ENCODE results near the gene AXIN2. TPM values are rescaled to one million over a fixed set of nuclear protein-coding genes. Genes with fewer than 3 reads are reported as not detected.
A peak's percentile ranks its signal among the peaks of the same experiment; 100 is the strongest.

The AXIN2 gene
- total RNA-seq, 2 donors from 2014 or later, result 5.4 to 16.2 TPM

- intact Hi-C loops (cut with DNase I), result loop anchor here (5.0 kb wide), 1 partner anchor 257 kb away; no protein-coding TSS in a partner anchor
- Histone ChIP-seq H3K36me3 (replicated peaks in 1 of 2; ENCODE audit: insufficient read depth in 1 of 2, low read depth in 2 of 2) (no peaks in the 10 kb centered on the region), H3K27me3 (no peaks in the 10 kb centered on the region), H3K27ac (peak overlapping the region in 1 of 4 donors; percentile 13), H3K9me3 (no peaks in the 10 kb centered on the region), H3K4me3 (no peak overlapping the region), H3K4me1 (peaks cover 47% of the 10 kb centered on the region)
- TF ChIP-seq POLR2A (IDR thresholded peaks at IDR 0.05), result no peak
- no peak for TF ChIP-seq CTCF (IDR thresholded peaks at IDR 0.05)
- no peak for ATAC-seq
- WGBS, 2 donors, result 59 to 69% methylated on average over 18 of the region's 18 CpGs
- DNase-seq, result peak in 1 of 4 donors; percentile 18
Measured at GRCh38 chr17:65554553-65555223, 6.8 kb downstream of the AXIN2 start.

- DNase-seq (peak in 1 of 4 donors; percentile 20), ATAC-seq (no peak)
- Histone ChIP-seq H3K4me3 (no peak overlapping the region), H3K27me3 (no peaks in the 10 kb centered on the region), H3K9me3 (no peaks in the 10 kb centered on the region), H3K27ac (no peak overlapping the region), H3K4me1 (peaks cover 39% of the 10 kb centered on the region), H3K36me3 (replicated peaks in 1 of 2; ENCODE audit: insufficient read depth in 1 of 2, low read depth in 2 of 2) (no peaks in the 10 kb centered on the region)
- no peak for TF ChIP-seq CTCF (IDR thresholded peaks at IDR 0.05)
- no peak for TF ChIP-seq POLR2A (IDR thresholded peaks at IDR 0.05)
- intact Hi-C loops (cut with DNase I), result loop anchor here (5.0 kb wide), 1 partner anchor 257 kb away; no protein-coding TSS in a partner anchor
- WGBS, 2 donors, result 64 to 66% methylated on average over 10 of the region's 10 CpGs
Measured at GRCh38 chr17:65553646-65554552, 7.5 kb downstream of the AXIN2 start.

GRCh38 chr17:65553009-65553645 is 8.3 kb downstream of the AXIN2 start:
- TF ChIP-seq POLR2A (IDR thresholded peaks at IDR 0.05) (no peak), CTCF (IDR thresholded peaks at IDR 0.05) (no peak)
- Histone ChIP-seq H3K27ac (no peak overlapping the region), H3K4me1 (peaks cover 32% of the 10 kb centered on the region), H3K36me3 (replicated peaks in 1 of 2; ENCODE audit: insufficient read depth in 1 of 2, low read depth in 2 of 2) (no peaks in the 10 kb centered on the region), H3K4me3 (no peak overlapping the region), H3K9me3 (no peaks in the 10 kb centered on the region), H3K27me3 (no peaks in the 10 kb centered on the region)
- DNase-seq, result no peak
- intact Hi-C loops (cut with DNase I), result loop anchor here (5.0 kb wide), 1 partner anchor 256 kb away; no protein-coding TSS in a partner anchor
- ATAC-seq, result no peak
- WGBS, 2 donors, result 92 to 93% methylated on average over 6 of the region's 6 CpGs

- intact Hi-C loops (cut with DNase I), result loop anchor here (5.0 kb wide), 1 partner anchor 255 kb away; no protein-coding TSS in a partner anchor
- Histone ChIP-seq H3K4me3 (no peak overlapping the region), H3K4me1 (peaks cover 32% of the 10 kb centered on the region), H3K9me3 (no peaks in the 10 kb centered on the region), H3K36me3 (replicated peaks in 1 of 2; ENCODE audit: insufficient read depth in 1 of 2, low read depth in 2 of 2) (no peaks in the 10 kb centered on the region), H3K27me3 (no peaks in the 10 kb centered on the region), H3K27ac (no peak overlapping the region)
- no peak for TF ChIP-seq CTCF (IDR thresholded peaks at IDR 0.05)
- no peak for TF ChIP-seq POLR2A (IDR thresholded peaks at IDR 0.05)
- DNase-seq (no peak), ATAC-seq (no peak)
- 83 to 94% methylated on average over 4 of the region's 4 CpGs for WGBS, 2 donors
Measured at GRCh38 chr17:65552214-65552613, 9.2 kb downstream of the AXIN2 start.
